Aorta (tissue), 5 donors: ENCODE data around the gene MYH13. TPM values are rescaled to one million over a fixed set of nuclear protein-coding genes. Genes with fewer than 3 reads are reported as not detected.

ENCODE experiments used
- ATAC-seq: fragments of 200-7000 bp; cut with Tn5 transposase; one replicate; pipeline ENCODE4 v1.9.1; 2022; ENCODE audit warnings: moderate library complexity; ENCODE audit not compliant: low FRiP score
- DNase-seq, 2 donors: peaks; one replicate each; pipeline ENCODE4 v3.0.0-alpha.2; 2020
- H3K27ac ChIP-seq, 2 donors: one replicate each; pipeline ENCODE4 v1.5.1; 2013; ENCODE audit warnings: low read length in 2 of 2, mild to moderate bottlenecking in 2 of 2, moderate library complexity in 2 of 2, control low read depth in 1 of 2, inconsistent platforms in 1 of 2, low read depth in 1 of 2
- H3K27me3 ChIP-seq, 2 donors: one replicate each; pipeline ENCODE4 v1.6.1; 2013; ENCODE audit warnings: control low read depth in 1 of 2, low read length in 1 of 2, mild to moderate bottlenecking in 1 of 2, moderate library complexity in 1 of 2; ENCODE audit not compliant: insufficient read depth in 2 of 2, control insufficient read depth in 1 of 2
- H3K36me3 ChIP-seq, 2 donors: one replicate each; pipeline ENCODE4 v1.6.1; 2013; ENCODE audit warnings: control low read depth in 1 of 2, low read length in 1 of 2, mild to moderate bottlenecking in 1 of 2; ENCODE audit not compliant: insufficient read depth in 2 of 2, control insufficient read depth in 1 of 2
- H3K4me1 ChIP-seq, 2 donors: one replicate each; pipeline ENCODE4 v1.6.1; 2013; ENCODE audit warnings: low read length in 2 of 2, control low read depth in 1 of 2, mild to moderate bottlenecking in 1 of 2, moderate library complexity in 1 of 2; ENCODE audit not compliant: insufficient read depth in 2 of 2, control insufficient read depth in 1 of 2
- H3K4me3 ChIP-seq, 2 donors: one replicate each; pipeline ENCODE4 v1.5.1; 2013; ENCODE audit warnings: low read length in 2 of 2, control low read depth in 1 of 2, mild to moderate bottlenecking in 1 of 2
- H3K9me3 ChIP-seq: one replicate; pipeline ENCODE4 v1.6.1; 2013; ENCODE audit warnings: mild to moderate bottlenecking, low read length; ENCODE audit not compliant: control insufficient read depth
- WGBS, 2 donors: extraction: QIAGEN DNeasy Blood & Tissue Kit; methylation state at CpG; one replicate each; pipeline ENCODE4 v1.1.7; 2013; 5-methylcytosine and 5-hydroxymethylcytosine counted together
- intact Hi-C, 2 donors: fragments of 100-400 bp; cut with DNase I; formaldehyde crosslinking; loops; one replicate each; pipeline versions ENCODE4 v1.14.2 to v1.15.0; 2022
- long read RNA-seq, 2 donors: library from polyadenylated mRNA; unstranded; transcript quantifications; one replicate each; pipeline ENCODE4 v2.0.0, GENCODE V29; 2020 to 2021
- polyA plus RNA-seq, 2 donors: library from polyadenylated mRNA; stranded (reverse); fragments of 200-250 nt; gene quantifications; one replicate each; pipeline ENCODE4 v1.2.3, GENCODE V29; 2013
- total RNA-seq, 2 donors: library from RNA; stranded (reverse); fragmentation: NEBNext Ultra II Directional; extraction: Animal tissue kit (Norgen Biotek cat#: 25700); gene quantifications; one replicate each; pipeline ENCODE4 v1.2.1, GENCODE V29; 2021
- donor health status: healthy with polysubstance abuse.
- donor health status: Bipolar disorder and iron deficiency.
- donor health status: DM: no; HTN: no; CAD: no.
- donor health status: DM: no; HTN: no; CAD: no.
- donor health status: DM: yes; HTN: yes; CAD: no.

MYH13 gene
- not detected for total RNA-seq
- polyA plus RNA-seq: not detected
- long read RNA-seq, donor 1: 0 reads
- long read RNA-seq, donor 2, partial matches to known transcripts: 0 of 1 reads
- long read RNA-seq, donor 2, other reads (novel, unspliced or antisense): 1 of 1 reads

DNA sequence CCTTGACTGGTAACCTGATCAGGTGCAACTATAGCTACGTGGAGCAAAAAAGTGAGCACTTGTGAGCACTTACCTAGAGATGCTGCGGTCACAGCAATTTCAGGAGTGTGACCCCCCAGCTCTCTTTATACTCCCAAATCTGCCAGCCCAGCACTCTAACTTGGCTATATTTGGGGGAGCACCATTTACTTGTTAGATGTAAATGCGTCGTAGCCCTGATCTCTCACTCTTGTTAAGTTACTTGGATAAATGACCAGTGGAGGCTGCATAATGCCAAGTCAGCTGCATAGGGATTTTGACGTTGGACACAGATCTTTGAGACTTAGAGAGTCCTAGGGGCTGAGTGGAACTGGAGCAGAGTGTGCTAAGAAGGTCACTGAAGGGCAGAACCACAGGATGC lies at the start of gene MYH13:
Gene MYH13, minus strand, starts transcription at position 101 of the 400 bp plus-strand sequence. CDS start 8,476 bp downstream, outside the sequence.
- H3K27ac ChIP-seq: no peak within 1 kb of the TSS
- H3K36me3 ChIP-seq: no peaks in the 10 kb centered on the region
- no peak for DNase-seq
- ATAC-seq: no peak
- no peaks in the 10 kb centered on the region for H3K27me3 ChIP-seq
- intact Hi-C loops: no loop called here
- H3K9me3 ChIP-seq: no peaks in the 10 kb centered on the region
- H3K4me1 ChIP-seq: no peaks in the 10 kb centered on the region
- WGBS, 2 donors: 70 to 74% methylated on average over 5 of the region's 5 CpGs
- no peak within 1 kb of the TSS for H3K4me3 ChIP-seq

DNA sequence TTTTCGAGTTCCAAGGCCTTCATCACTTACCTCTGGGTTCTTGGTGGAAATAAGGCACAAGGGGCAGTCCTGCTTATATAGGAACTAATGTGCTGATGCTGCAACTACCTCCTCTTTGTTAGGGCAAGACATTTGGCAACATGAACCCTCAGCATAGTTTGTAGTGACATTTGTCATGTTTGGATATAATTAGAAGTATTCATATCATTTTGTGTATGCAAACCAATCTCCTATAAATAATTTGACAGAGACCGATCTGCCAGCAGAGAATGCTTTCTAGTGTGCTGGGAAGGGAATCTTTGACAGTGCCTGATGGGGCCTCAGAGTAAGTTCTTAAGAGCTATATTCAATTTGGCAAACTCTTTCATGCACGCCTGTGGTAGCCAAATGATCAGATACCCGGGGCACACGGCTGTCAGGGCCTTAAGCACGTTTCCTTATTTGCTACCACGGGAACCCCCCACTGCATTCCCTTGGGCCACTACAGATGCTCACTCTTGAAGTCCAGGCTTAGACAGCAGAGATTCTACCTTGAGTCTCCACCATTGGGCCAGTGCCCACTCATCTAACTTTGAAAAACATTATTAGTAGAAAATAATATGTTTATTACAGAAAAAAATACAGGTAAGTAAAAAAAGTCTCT lies 49.2 kb upstream of the MYH13 start, which contains the start of gene MYH8:
Gene MYH8, minus strand, starts transcription at position 51 of the 643 bp plus-strand sequence. CDS start 1,723 bp downstream, outside the sequence.
- no peaks in the 10 kb centered on the region for H3K36me3 ChIP-seq
- WGBS, 2 donors: 66 to 72% methylated on average over 7 of the region's 7 CpGs
- no peak for DNase-seq
- intact Hi-C loops: no loop called here
- no peaks in the 10 kb centered on the region for H3K27me3 ChIP-seq
- H3K27ac ChIP-seq: no peak within 1 kb of the TSS
- ATAC-seq: no peak
- no peak within 1 kb of the TSS for H3K4me3 ChIP-seq
- peaks cover 1% of the 10 kb centered on the region for H3K9me3 ChIP-seq
- no peaks in the 10 kb centered on the region for H3K4me1 ChIP-seq

DNA sequence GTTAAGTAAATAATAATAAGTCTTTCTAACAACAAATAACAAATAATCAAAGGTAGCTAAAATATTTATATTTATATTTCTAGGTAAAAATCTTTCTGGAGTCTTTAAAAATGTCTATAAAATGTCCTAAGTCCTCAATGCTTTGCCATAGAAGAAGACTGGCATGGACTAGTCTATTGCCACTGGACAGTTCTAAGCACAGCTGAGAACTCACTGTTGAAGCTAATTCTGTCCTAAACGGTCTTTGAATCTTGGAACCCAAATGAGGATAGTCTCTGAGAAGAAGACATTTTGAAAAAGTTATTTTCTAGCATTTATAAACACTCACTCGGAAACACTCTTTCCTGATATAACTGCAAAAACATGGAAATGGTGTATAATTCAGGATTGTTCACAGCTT lies 48.4 kb upstream of the MYH13 start:
- 61 to 71% methylated on average over 2 of the region's 2 CpGs for WGBS, 2 donors
- H3K36me3 ChIP-seq: no peaks in the 10 kb centered on the region
- no peak overlapping the region for H3K4me3 ChIP-seq
- H3K27ac ChIP-seq: no peak overlapping the region
- ATAC-seq (no peak), DNase-seq (no peak)
- no peaks in the 10 kb centered on the region for H3K4me1 ChIP-seq
- peaks cover 1% of the 10 kb centered on the region for H3K9me3 ChIP-seq
- intact Hi-C loops: no loop called here
- H3K27me3 ChIP-seq: no peaks in the 10 kb centered on the region

DNA sequence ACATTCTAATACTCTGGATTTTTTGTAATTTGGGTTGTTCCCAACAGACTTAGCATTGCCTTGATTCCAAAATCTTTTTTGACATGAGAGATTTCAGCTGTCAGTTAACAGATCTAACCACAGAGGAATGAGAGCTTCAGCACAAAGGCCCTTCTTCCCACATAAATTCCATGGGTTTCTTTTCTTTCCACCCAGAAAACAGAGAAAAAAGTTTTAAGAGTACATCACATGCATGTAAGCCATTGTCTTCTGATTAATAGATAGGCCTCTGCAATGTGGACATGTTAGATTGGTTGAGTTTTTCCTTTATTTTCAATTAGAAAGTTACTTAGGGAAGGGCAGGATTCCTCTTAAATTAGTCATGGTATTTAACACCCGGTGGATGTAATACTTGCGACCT lies 48.0 kb upstream of the MYH13 start:
- no peak for DNase-seq
- H3K27ac ChIP-seq: no peak overlapping the region
- H3K27me3 ChIP-seq: no peaks in the 10 kb centered on the region
- H3K9me3 ChIP-seq: peaks cover 1% of the 10 kb centered on the region
- WGBS, 2 donors: 69 to 74% methylated on average over 2 of the region's 2 CpGs
- intact Hi-C loops: no loop called here
- ATAC-seq: no peak
- no peaks in the 10 kb centered on the region for H3K36me3 ChIP-seq
- H3K4me1 ChIP-seq: no peaks in the 10 kb centered on the region
- no peak overlapping the region for H3K4me3 ChIP-seq

DNA sequence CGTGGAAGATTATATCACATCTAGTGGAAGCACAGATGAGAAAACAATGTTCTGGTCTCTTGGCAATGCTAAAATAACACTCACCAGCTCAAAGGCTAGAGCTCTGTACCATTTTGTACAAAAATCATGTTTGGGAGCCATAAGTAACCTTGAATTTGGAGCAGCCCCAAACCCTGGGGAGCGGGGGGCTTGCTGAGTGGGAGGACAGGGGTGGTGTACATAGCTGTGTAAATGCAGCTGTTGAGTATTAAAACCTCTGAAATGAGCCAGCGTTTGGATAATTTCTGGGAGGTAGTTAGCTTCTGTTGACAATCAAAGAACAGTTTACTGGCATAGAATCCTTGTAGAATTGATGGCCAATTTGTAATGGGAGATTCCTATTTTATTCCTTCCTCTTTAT lies 44.6 kb upstream of the MYH13 start:
- H3K27me3 ChIP-seq: no peaks in the 10 kb centered on the region
- 44% methylated on average over 3 of the region's 3 CpGs for WGBS, 2 donors
- DNase-seq: no peak
- peaks cover 1% of the 10 kb centered on the region for H3K9me3 ChIP-seq
- intact Hi-C loops: no loop called here
- H3K27ac ChIP-seq: no peak overlapping the region
- H3K4me3 ChIP-seq: no peak overlapping the region
- ATAC-seq: no peak
- H3K4me1 ChIP-seq: no peaks in the 10 kb centered on the region
- H3K36me3 ChIP-seq: no peaks in the 10 kb centered on the region

DNA sequence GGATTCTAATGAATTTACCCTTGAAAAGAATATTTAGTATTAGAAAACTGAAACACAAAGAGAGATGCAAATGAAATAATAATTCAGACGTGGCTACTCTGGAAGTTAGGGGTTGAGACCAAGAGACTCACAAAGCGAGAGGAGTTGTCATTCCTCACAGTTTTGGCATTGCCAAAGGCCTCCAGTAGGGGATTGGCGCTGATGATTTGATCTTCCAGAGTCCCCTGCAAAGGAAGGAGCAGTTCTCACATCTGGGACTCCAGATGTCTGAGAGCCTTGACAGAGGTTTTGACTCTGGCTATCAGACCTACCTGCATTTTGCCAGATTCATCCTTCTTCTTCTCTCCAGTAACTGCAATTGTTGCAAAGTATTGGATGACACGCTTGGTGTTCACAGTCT lies 42.4 kb upstream of the MYH13 start:
- no peak for ATAC-seq
- Histone ChIP-seq H3K4me3 (no peak overlapping the region), H3K27ac (no peak overlapping the region), H3K36me3 (no peaks in the 10 kb centered on the region), H3K4me1 (no peaks in the 10 kb centered on the region), H3K27me3 (no peaks in the 10 kb centered on the region), H3K9me3 (peaks cover 1% of the 10 kb centered on the region)
- intact Hi-C loops: no loop called here
- DNase-seq: no peak
- WGBS, 2 donors: 71 to 77% methylated on average over 4 of the region's 4 CpGs

DNA sequence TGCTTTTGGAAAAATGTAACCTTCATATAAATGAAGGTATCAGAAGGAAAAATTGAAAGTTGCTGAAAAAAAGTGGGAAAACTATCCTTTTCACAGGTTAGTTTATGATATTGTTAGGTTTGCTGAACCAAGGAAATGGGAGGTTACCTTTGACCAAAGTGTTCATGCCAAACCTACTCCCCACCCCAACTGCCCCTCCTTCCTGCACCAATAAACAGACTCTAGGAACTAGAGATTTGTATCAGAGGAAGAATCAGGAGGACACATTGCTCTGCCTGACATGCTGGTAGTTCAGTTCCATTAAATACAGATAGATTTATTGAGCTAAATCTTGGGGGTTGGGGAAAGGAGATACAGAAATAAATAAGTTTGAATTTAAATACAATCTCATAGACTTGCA lies 30.8 kb upstream of the MYH13 start:
- Histone ChIP-seq H3K4me3 (no peak overlapping the region), H3K4me1 (no peaks in the 10 kb centered on the region), H3K9me3 (no peaks in the 10 kb centered on the region), H3K27ac (no peak overlapping the region), H3K36me3 (no peaks in the 10 kb centered on the region), H3K27me3 (no peaks in the 10 kb centered on the region)
- no peak for DNase-seq
- intact Hi-C loops: no loop called here
- no peak for ATAC-seq

DNA sequence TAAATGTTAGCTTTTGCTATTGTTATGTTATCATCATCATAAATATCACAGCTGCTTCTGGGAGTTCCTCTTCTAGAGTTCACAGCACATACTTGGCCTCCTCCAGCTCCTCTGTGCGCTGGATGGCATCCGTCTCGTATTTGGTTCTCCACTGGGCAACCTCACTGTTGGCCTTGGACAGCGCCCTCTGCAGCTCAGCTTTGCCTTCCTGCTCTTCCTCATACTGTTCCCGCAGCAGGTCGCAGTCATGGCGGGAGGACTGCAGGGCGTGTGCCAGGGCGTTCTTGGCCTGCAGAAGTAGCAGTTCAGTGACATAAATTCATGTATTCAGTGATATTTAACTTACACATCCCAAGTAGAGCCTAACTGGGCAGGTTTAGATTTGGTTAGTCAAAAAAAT lies 25.5 kb upstream of the MYH13 start:
- H3K9me3 ChIP-seq: peaks cover 1% of the 10 kb centered on the region
- ATAC-seq: no peak
- H3K4me3 ChIP-seq: no peak overlapping the region
- intact Hi-C loops: no loop called here
- no peak overlapping the region for H3K27ac ChIP-seq
- no peak for DNase-seq
- no peaks in the 10 kb centered on the region for H3K27me3 ChIP-seq
- 71 to 79% methylated on average over 9 of the region's 9 CpGs for WGBS, 2 donors
- no peaks in the 10 kb centered on the region for H3K4me1 ChIP-seq
- H3K36me3 ChIP-seq: no peaks in the 10 kb centered on the region

DNA sequence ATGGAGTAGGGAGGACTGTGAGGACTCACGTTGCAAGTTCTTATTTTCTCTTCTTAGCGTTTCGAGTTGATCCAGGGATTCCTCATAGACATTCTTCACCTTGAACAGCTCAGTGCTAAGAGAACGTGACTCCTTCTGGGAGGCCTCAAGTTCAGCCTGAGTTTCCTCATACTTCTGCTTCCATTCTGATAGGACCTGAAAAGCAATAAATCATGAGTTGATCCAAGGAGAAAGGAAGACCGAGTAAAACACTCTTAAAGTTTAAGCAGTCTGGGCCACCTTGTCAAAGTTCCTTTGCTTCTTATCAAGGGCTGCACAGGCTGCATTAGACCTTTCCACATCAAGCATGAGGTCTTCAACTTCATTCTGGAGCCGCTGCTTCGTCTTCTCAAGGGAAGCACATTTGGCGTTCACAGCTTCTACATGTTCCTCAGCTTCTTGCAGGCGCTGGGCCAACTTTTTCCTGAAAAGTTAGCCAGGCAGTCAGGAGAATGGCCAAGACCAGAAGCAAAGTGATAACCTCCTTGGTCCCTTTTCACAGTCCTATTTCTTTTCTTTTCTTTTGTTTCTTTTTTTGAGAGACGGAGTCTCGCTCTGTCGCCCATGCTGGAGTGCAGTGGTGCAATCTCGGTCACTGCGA lies 23.8 kb upstream of the MYH13 start:
- intact Hi-C loops: no loop called here

More for the DNA sequence above, 23.8 kb upstream of the MYH13 start:
- Histone ChIP-seq H3K27ac (no peak overlapping the region), H3K27me3 (no peaks in the 10 kb centered on the region), H3K36me3 (no peaks in the 10 kb centered on the region), H3K4me3 (no peak overlapping the region), H3K4me1 (no peaks in the 10 kb centered on the region), H3K9me3 (peaks cover 1% of the 10 kb centered on the region)
- 65 to 68% methylated on average over 14 of the region's 14 CpGs for WGBS, 2 donors
- DNase-seq: no peak
- no peak for ATAC-seq
